ENCODE data around the gene C3orf85.

DNA sequence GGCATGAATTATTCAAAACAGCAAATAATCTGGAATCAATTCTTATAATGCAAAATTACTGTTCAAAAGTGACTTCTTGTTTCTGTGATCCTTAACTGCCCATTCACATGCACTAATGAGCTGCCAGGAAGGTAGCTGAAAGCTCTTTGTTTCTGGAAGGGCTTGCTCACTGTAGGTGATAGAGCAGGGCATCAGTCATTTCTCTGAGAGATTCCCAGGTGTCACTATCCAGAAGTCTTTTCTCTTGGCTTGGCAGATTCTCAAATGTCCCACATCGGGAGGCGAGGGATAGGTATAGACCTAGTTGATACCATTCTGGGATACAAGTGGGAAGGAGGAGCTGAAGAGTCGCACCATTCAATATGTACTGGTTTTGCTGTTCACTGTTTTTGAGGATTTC, 35.0 kb downstream of the C3orf85 start:
- TF ChIP-seq CTCF (IDR thresholded peaks at IDR 0.05) (no peak), POLR2A (IDR thresholded peaks at IDR 0.05) (no peak)

All from uterus (tissue), 2 donors.